HG02623 (cell line): ENCODE data around the gene PKD1L1.

ENCODE experiments used
- ATAC-seq: cut with Tn5 transposase; IDR thresholded peaks from one replicate; pipeline ENCODE4 v1.9.1; 2021; ENCODE audit warnings: moderate library complexity; ENCODE audit not compliant: unreplicated experiment

The PKD1L1 gene

DNA sequence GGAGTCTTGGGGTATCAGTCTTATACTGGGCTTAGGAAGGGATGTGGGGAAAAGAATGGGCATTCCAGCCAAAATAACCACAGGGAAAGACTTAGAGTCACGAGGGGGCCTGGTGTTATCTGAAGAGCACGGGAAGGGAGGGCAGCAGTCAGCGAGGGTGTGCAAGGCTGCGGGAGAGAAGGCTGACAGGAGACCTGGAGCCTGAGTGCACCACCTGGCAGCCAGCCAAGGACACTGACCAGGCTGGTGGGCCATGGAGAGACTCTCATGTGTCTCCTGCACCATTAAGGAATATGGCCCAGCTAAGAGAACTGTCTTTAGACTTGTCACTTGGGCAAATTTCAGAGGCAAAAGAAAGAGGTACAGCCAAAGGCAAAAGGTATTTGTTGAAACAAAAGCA, 69.6 kb downstream of the PKD1L1 start:
- no peak for ATAC-seq

GRCh38 chr7:47877336-47877735, 70.9 kb downstream of the PKD1L1 start:
- ATAC-seq = no peak

DNA sequence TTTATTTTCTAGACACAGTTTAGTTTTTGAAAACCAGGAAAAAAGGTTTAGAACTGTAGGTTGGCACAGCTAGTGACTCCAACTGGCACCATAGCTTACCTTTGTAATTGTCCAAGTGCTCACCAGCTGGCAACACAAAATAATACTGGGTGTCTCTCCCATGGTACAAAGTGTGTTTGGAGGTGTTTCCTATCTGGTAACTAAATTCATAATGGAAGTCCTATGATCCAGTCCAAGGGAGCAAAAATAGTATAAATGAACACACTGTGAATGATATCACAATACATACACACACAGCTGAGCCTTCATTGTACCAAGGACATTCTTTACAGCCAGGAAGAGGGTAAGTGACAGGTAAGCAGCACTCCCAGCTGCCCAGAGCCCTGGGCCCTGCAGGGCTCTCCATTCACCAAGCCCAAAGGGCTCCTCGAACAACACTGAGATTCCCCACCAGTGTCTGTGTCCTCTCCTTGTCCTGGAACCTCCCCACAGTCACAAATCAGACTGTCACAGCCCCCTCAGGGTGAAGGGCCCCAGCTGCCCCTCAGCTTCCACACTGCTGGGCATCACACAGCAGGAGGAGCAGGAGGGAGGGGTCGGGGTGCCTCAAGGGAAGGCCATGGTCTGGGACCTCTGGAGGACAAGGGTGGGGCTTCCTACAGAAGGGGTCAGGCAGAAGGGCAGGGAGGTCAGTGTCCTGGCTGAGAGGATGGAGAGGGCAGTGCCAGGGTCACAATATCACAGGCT, 72.1 kb downstream of the PKD1L1 start:
- ATAC-seq = no peak

DNA sequence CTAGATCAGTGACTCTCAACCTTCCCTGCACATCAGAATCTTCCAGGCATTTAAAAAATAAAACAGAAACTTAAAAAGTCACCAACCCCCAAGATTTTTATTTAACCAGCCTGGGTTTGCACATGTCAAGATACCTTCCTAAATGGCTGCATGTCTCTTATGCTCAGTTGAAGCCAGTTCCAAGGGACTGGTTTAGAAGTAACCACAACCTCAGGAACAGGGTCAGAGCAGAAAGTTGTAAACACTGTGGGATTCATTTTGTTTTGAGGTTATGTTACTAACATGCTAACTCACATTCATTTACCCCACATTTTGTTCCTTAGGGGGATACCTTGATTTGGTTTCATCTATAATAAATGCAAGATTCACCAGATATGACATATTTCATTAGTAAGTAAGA, 72.9 kb downstream of the PKD1L1 start:
- ATAC-seq = no peak

- no peak for ATAC-seq
Measured at GRCh38 chr7:47873762-47874161, 74.5 kb downstream of the PKD1L1 start.

DNA sequence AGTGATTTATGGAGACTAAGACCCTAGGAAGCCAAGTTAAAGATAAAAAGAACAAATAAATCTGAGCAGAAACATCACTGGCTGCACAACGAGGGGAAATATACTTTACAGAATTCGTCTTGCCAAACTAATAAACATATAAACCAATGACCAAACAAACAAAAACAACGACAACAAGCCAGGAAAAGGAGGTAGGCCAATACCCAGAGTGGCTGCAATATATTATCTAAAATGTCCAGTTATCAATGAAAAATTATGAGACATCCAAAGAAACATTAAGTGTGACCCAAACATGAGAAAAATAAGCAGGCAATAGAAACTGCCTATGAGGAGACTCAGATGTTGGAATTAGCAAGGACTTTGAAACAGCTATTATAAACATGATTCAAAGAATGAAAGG, 81.0 kb downstream of the PKD1L1 start:
- ATAC-seq = no peak

GRCh38 chr7:47866120-47866519, 82.1 kb downstream of the PKD1L1 start:
- ATAC-seq = no peak

- ATAC-seq = no peak
Measured at GRCh38 chr7:47852330-47853245, 95.7 kb downstream of the PKD1L1 start.

GRCh38 chr7:47847207-47847606, 101.1 kb downstream of the PKD1L1 start:
- no peak for ATAC-seq

- no peak for ATAC-seq
Measured at GRCh38 chr7:47846138-47846836, 102.0 kb downstream of the PKD1L1 start.

GRCh38 chr7:47844311-47844710, 104.0 kb downstream of the PKD1L1 start:
- ATAC-seq = no peak

DNA sequence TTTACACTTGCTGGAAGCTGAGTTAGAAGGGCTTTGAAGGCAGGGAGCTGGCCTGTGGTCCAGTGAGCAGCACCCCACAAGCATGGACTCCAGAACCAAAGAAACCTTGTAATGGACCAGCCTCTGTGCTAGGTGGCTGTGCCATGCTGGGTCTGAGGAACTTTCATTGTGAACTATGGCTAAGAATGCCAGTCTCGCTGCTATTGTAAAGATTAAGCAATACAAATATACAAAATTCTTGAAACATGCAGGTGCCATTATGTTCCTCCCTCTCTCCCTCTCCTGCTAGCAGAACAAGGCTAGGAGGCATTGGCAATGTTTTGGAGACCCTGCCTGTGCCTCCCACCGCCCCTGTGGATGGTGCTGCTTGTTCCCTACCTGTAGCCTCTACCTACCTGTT, 105.0 kb downstream of the PKD1L1 start:
- no peak for ATAC-seq

DNA sequence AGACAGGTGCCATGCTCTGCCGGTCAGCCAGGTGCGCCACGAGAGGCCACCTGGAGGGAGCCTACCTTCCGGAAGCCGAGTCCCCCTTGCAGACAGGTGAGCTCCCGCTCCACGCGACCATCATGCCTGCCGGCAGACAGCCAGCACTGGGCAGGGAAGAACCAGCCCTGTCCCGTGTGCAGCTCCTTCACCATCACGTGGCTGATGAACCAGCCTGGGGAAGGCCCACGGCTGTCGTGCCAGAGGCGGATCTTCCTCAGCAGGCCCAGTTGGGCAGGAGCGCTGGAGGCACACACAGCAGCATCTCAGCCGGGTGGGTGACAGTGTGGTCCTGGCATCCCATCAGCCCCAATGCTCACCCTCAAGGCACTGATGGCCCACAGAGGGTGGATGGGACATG, 108.9 kb downstream of the PKD1L1 start:
- ATAC-seq = no peak

DNA sequence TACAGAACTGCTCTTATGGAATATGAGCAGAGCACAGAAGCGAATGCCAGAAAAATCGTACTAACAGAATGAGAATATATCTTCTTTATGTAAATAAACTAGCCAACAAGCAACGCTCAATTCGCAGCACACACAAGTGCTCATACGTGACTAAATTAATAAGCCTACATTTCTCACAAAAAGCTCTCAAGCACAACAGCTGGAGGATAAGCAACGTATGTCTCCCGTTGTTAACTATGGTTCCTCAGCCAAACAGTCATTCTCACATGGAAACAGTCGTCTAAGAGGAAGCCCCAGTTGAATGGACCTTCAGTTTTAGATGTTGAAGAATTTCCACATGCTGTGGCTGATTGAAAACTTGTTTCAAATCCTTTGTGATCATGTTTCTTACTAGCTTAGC, 110.4 kb downstream of the PKD1L1 start:
- ATAC-seq = no peak

- no peak for ATAC-seq
Measured at GRCh38 chr7:47836503-47837202, 111.6 kb downstream of the PKD1L1 start.

- no peak for ATAC-seq
Measured at GRCh38 chr7:47836080-47836479, 112.2 kb downstream of the PKD1L1 start.

GRCh38 chr7:47833211-47833610, 115.1 kb downstream of the PKD1L1 start:
- no peak for ATAC-seq

DNA sequence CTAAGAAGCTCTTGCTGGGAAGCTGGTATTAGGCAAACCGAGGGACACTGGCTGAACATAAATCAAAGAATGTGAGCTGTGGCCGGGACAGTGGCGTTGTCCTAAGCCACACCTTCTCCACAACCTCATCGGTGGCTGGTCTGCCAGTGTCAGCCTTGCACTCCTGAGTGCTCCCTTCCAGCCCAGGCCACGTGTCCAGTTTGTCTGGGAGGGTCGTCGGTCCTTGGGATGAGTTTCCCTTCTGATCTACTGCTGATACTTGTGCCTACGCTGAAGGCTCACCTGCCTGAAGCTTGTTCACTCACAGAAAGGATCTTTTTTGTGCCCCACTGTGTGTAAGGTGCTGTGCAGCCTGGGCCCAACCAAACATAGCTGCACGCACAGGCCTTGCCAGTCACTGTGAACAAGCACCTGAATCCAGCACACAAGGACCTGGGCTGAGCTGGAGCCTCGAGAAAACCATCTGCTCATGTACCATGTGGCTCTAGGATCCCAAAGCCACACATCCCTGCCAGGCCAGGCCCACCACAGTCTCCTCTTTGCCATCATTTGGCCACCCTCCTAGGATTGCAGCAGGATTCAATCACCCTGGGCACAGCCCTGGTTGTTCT, 116.1 kb downstream of the PKD1L1 start:
- no peak for ATAC-seq

DNA sequence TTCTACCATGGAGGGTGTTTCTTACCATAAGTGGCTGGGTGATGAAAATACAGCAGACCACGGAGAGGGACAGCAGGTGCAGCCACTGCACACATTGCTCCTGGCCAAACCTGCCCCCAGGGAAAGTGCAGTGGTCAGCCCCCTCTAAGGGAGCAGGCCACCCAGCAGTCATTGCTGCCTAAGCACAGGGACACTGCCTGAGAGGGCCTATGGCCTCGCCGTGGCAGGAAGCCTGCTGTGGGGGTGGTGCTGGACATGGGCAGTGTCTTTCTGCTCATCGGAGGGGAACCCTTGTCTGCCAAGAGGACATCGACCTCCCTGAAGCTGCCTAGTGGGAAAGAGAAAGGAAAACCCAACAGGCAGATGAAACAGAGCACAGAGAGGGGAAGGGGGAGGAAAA, 118.3 kb downstream of the PKD1L1 start:
- no peak for ATAC-seq

GRCh38 chr7:47827871-47828270, 120.4 kb downstream of the PKD1L1 start:
- ATAC-seq = no peak

- ATAC-seq = no peak
Measured at GRCh38 chr7:47827351-47827756, 120.9 kb downstream of the PKD1L1 start.
